Neural cell (in vitro differentiated cells): ENCODE results near the gene RAD51B. TPM values are rescaled to one million over a fixed set of nuclear protein-coding genes. Genes with fewer than 3 reads are reported as not detected.

Experiments used
- H2AFZ ChIP-seq: fragments of 200-600, 300-800 bp; sonication (generic), shearing (Covaris generic); 2 replicates; pipeline ENCODE4 v1.6.0; 2014; ENCODE audit warnings: low read depth, mild to moderate bottlenecking, antibody characterized with exemption, low read length, moderate library complexity
- H3F3A ChIP-seq: fragments of 200-600 bp; shearing (Covaris generic); 2 replicates; pipeline ENCODE4 v1.6.1; 2016; ENCODE audit warnings: mild to moderate bottlenecking, moderate library complexity, mixed read lengths, antibody characterized with exemption, low read length; ENCODE audit not compliant: insufficient read depth, poor library complexity, severe bottlenecking
- H3K27ac ChIP-seq: fragments of 200-600, 300-800 bp; sonication (generic), shearing (Covaris generic); 2 replicates; pipeline ENCODE4 v1.5.1; 2014; ENCODE audit warnings: mild to moderate bottlenecking, low read length, moderate library complexity
- H3K27me3 ChIP-seq: fragments of 300-800, 200-600 bp; sonication (generic), shearing (Covaris generic); 2 replicates; pipeline ENCODE4 v1.6.0; 2014; ENCODE audit warnings: mild to moderate bottlenecking, low read depth, low read length, moderate library complexity; ENCODE audit not compliant: insufficient read depth
- H3K36me3 ChIP-seq: fragments of 300-800, 200-600 bp; sonication (generic), shearing (Covaris generic); 2 replicates; pipeline ENCODE4 v1.5.1; 2014; ENCODE audit warnings: mild to moderate bottlenecking, antibody characterized with exemption, low read length, moderate library complexity; ENCODE audit not compliant: insufficient read depth
- H3K4me2 ChIP-seq: fragments of 300-800, 200-600 bp; sonication (generic), shearing (Covaris generic); 2 replicates; pipeline ENCODE4 v1.6.0; 2014; ENCODE audit warnings: mild to moderate bottlenecking, low read length
- H3K4me3 ChIP-seq: fragments of 300-800, 200-600 bp; sonication (generic), shearing (Covaris generic); 2 replicates; pipeline ENCODE4 v1.5.1; 2014; ENCODE audit warnings: mild to moderate bottlenecking, low read length, moderate library complexity
- H3K79me2 ChIP-seq: fragments of 200-600 bp; shearing (Covaris generic); replicated peaks from 2 replicates; pipeline ENCODE4 v1.6.0; 2014; ENCODE audit warnings: mild to moderate bottlenecking, low read length, moderate library complexity; ENCODE audit not compliant: insufficient read depth
- H3K9ac ChIP-seq: fragments of 300-800, 200-600 bp; sonication (generic), shearing (Covaris generic); 2 replicates; pipeline ENCODE4 v1.6.1; 2016; ENCODE audit warnings: mild to moderate bottlenecking, low read length, mixed read lengths
- H3K9me2 ChIP-seq: fragments of 200-600 bp; shearing (Covaris generic); 2 replicates; pipeline ENCODE4 v1.6.1; 2016; ENCODE audit warnings: mild to moderate bottlenecking, low read length, mixed read lengths; ENCODE audit not compliant: insufficient read depth
- H3K9me3 ChIP-seq: fragments of 200-600, 300-800 bp; sonication (generic), shearing (Covaris generic); 2 replicates; pipeline ENCODE4 v1.6.1; 2016; ENCODE audit warnings: mild to moderate bottlenecking, mixed run types, low read length, moderate library complexity, mixed read lengths
- H4K20me1 ChIP-seq: fragments of 200-600 bp; shearing (Covaris generic); 2 replicates; pipeline ENCODE4 v1.6.1; 2016; ENCODE audit warnings: mild to moderate bottlenecking, mixed run types; ENCODE audit not compliant: insufficient read depth
- EP300 ChIP-seq: fragments of 450-650 bp; conservative IDR thresholded peaks from 2 replicates; pipeline ENCODE4 v1.6.1; 2014; ENCODE audit warnings: antibody characterized with exemption, mild to moderate bottlenecking, moderate library complexity; ENCODE audit not compliant: poor library complexity, severe bottlenecking
- EZH2 ChIP-seq: fragments of 200-600, 300-800 bp; shearing (Covaris generic), sonication (generic); IDR thresholded peaks from 2 replicates; pipeline ENCODE4 v1.6.1; 2014; ENCODE audit warnings: antibody characterized with exemption, low read length, borderline replicate concordance, mild to moderate bottlenecking; ENCODE audit not compliant: insufficient read depth, poor library complexity, severe bottlenecking
- MXI1 ChIP-seq: fragments of 450-650 bp; conservative IDR thresholded peaks from 2 replicates; pipeline ENCODE4 v1.6.1; 2014; ENCODE audit warnings: antibody characterized with exemption, mild to moderate bottlenecking; ENCODE audit not compliant: poor library complexity, severe bottlenecking
- POLR2AphosphoS5 ChIP-seq: IDR thresholded peaks from 2 replicates; pipeline ENCODE4 v1.6.1; 2012
- RAD21 ChIP-seq: fragments of 450-650 bp; conservative IDR thresholded peaks from 2 replicates; pipeline ENCODE4 v1.6.1; 2014; ENCODE audit warnings: antibody characterized with exemption, mild to moderate bottlenecking, moderate library complexity
- SMC3 ChIP-seq: fragments of 450-650 bp; conservative IDR thresholded peaks from 2 replicates; pipeline ENCODE4 v1.6.1; 2014; ENCODE audit warnings: antibody characterized with exemption, mild to moderate bottlenecking, moderate library complexity; ENCODE audit not compliant: poor library complexity
- TAF1 ChIP-seq: IDR thresholded peaks from 2 replicates; pipeline ENCODE4 v1.6.1; 2012; ENCODE audit warnings: low read depth
- polyA plus RNA-seq: library from polyadenylated mRNA; depleted of rRNA; stranded (reverse); fragments of >200 nt; gene quantifications from 2 replicates; pipeline ENCODE4 v1.2.3, GENCODE V29; 2014
- TF ChIP-seq, protein P1 (sequence below): IDR thresholded peaks from 2 replicates; pipeline ENCODE4 v1.6.1; 2012; ENCODE audit warnings: borderline replicate concordance
- TF ChIP-seq, protein P2 (sequence below): fragments of 450-650 bp; IDR thresholded peaks from 2 replicates; pipeline ENCODE4 v1.5.1; 2014; ENCODE audit warnings: antibody characterized with exemption, mild to moderate bottlenecking, moderate library complexity; ENCODE audit not compliant: poor library complexity, severe bottlenecking

Gene RAD51B
- polyA plus RNA-seq, 1 donor from 2014 or later: 3.1 TPM

DNA sequence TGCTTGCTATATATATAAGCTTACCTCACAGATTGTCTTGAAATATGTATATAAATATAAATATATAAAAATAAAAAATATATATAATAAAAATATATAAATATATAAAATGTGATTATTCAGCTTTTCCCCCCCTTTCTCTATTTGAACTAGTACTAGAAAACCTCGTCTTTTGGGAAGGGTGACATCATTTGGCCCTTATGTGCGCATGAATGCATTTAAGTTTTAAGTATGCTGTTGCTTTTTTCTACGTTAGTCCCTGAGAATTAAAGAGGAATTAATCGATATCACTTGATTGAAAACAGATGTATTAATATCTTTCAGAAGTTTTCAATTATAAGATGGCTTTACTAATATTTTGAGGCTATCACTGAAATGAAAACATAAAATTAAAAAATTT, 69.9 kb downstream of the RAD51B start:
- no peaks in the 10 kb centered on the region for H4K20me1 ChIP-seq
- no peak overlapping the region for H2AFZ ChIP-seq
- H3K9me2 ChIP-seq: no peaks in the 10 kb centered on the region
- no peaks in the 10 kb centered on the region for H3F3A ChIP-seq
- TF ChIP-seq, protein P1, sequence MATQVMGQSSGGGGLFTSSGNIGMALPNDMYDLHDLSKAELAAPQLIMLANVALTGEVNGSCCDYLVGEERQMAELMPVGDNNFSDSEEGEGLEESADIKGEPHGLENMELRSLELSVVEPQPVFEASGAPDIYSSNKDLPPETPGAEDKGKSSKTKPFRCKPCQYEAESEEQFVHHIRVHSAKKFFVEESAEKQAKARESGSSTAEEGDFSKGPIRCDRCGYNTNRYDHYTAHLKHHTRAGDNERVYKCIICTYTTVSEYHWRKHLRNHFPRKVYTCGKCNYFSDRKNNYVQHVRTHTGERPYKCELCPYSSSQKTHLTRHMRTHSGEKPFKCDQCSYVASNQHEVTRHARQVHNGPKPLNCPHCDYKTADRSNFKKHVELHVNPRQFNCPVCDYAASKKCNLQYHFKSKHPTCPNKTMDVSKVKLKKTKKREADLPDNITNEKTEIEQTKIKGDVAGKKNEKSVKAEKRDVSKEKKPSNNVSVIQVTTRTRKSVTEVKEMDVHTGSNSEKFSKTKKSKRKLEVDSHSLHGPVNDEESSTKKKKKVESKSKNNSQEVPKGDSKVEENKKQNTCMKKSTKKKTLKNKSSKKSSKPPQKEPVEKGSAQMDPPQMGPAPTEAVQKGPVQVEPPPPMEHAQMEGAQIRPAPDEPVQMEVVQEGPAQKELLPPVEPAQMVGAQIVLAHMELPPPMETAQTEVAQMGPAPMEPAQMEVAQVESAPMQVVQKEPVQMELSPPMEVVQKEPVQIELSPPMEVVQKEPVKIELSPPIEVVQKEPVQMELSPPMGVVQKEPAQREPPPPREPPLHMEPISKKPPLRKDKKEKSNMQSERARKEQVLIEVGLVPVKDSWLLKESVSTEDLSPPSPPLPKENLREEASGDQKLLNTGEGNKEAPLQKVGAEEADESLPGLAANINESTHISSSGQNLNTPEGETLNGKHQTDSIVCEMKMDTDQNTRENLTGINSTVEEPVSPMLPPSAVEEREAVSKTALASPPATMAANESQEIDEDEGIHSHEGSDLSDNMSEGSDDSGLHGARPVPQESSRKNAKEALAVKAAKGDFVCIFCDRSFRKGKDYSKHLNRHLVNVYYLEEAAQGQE: no peak
- no peak for TF ChIP-seq POLR2AphosphoS5
- TF ChIP-seq EZH2: no peak
- no peak for TF ChIP-seq MXI1
- no peak for TF ChIP-seq EP300
- no peak for TF ChIP-seq TAF1
- TF ChIP-seq, protein P2, sequence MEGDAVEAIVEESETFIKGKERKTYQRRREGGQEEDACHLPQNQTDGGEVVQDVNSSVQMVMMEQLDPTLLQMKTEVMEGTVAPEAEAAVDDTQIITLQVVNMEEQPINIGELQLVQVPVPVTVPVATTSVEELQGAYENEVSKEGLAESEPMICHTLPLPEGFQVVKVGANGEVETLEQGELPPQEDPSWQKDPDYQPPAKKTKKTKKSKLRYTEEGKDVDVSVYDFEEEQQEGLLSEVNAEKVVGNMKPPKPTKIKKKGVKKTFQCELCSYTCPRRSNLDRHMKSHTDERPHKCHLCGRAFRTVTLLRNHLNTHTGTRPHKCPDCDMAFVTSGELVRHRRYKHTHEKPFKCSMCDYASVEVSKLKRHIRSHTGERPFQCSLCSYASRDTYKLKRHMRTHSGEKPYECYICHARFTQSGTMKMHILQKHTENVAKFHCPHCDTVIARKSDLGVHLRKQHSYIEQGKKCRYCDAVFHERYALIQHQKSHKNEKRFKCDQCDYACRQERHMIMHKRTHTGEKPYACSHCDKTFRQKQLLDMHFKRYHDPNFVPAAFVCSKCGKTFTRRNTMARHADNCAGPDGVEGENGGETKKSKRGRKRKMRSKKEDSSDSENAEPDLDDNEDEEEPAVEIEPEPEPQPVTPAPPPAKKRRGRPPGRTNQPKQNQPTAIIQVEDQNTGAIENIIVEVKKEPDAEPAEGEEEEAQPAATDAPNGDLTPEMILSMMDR: no peak
- no peak for TF ChIP-seq RAD21
- H3K9ac ChIP-seq: no peak overlapping the region
- H3K9me3 ChIP-seq: no peaks in the 10 kb centered on the region
- no peak overlapping the region for H3K4me2 ChIP-seq
- no peak overlapping the region for H3K4me3 ChIP-seq
- no peak overlapping the region for H3K27ac ChIP-seq
- H3K79me2 ChIP-seq: no peaks in the 10 kb centered on the region
- no peaks in the 10 kb centered on the region for H3K36me3 ChIP-seq
- no peaks in the 10 kb centered on the region for H3K27me3 ChIP-seq

DNA sequence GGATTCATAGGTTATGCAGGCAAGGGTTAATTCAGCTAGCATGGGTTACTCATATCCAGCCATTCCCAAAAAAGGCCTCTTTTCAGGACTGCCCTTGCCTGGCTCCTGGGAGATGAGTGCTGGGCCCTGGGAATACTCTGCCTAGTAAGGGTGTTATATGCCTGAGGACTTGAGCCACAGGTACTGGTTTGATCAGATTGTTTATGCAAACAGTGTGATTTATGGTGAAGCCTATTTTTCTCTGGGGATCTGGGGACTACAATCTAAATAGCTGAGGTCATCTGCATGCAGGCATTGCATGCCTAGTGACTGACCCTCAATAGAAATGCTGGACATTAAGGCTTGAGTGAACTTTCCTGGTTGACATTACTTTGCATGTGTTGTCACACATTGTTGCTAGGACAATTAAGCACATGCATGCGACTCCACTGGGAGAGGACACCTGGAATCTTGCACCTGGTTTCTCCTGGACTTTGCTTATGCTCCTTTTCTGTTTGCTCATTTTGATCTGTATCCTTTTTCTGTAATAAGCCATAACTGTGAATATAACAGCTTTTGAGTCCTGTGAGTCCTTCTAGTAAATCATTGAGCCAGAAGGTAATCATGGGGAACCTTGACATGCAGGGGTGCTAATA, 73.0 kb downstream of the RAD51B start:
- Histone ChIP-seq H3K9me2 (no peaks in the 10 kb centered on the region), H3K36me3 (no peaks in the 10 kb centered on the region), H3K9ac (no peak overlapping the region), H3K4me2 (no peak overlapping the region), H4K20me1 (no peaks in the 10 kb centered on the region), H3K9me3 (no peaks in the 10 kb centered on the region), H3F3A (no peaks in the 10 kb centered on the region), H3K27ac (no peak overlapping the region), H3K27me3 (no peaks in the 10 kb centered on the region), H3K4me3 (no peak overlapping the region), H2AFZ (no peak overlapping the region), H3K79me2 (no peaks in the 10 kb centered on the region)
- TF ChIP-seq, protein P2: no peak
- TF ChIP-seq POLR2AphosphoS5: no peak
- TF ChIP-seq TAF1: no peak
- TF ChIP-seq EP300: no peak
- TF ChIP-seq EZH2: no peak
- TF ChIP-seq MXI1: no peak
- TF ChIP-seq RAD21: no peak
- TF ChIP-seq, protein P1: no peak
- TF ChIP-seq SMC3: no peak
